Measurements from ENCODE around the gene GDF15.
A peak's percentile ranks its signal among the peaks of the same experiment; 100 is the strongest.

GDF15 gene

DNA sequence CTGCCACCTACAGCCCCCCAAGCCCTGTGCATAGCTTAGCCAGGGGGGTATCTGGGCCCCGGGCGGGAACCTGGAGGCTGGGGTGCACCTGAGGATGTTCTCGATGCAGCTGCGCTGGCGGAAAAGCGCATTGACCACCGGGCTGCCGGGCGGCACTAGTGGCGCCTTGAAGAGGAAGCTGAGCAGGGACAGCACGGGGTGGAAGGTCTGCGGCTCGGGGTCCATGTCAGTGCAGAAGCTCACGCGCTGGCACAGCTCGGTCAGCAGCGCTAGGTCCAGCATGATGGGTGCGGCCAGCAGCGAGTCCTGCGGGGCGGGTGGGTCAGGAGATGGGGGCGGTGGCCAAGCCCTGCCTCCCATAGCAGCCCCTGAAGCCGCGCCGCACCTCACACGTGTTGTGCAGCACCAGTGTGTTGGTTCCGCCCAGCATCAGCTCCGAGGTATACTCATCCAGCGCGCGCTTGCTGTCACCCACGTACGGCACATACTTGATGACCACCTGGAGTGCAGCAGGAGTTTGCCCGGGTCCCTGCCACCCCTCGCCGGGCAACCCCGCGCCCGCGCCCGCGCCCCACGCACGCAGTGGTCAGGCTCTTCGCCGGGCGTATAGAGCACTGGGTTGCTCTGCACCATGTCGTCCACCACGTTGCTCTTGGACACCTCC lies 49.4 kb downstream of the GDF15 start:
- Histone ChIP-seq H3K27ac (peak overlapping the region in 1 of 11 experiments; percentile 5; a peak in 1 of 22 replicates), H3K9me3 (replicated peaks in 1 of 11) (no peaks in the 10 kb centered on the region), H3K4me1 (peaks cover 71 to 88% (median 82%) of the 10 kb centered on the region in 10 experiments), H3K9ac (no peak overlapping the region), H3K27me3 (no peaks in the 10 kb centered on the region), H4K20me1 (peaks cover 26 to 64% (median 45%) of the 10 kb centered on the region in 11 experiments; a peak in 20 of 22 replicates), H3K4me3 (peak overlapping the region in 2 of 10 experiments; percentile 65 to 67; a peak in 1 of 20 replicates), H3K36me3 (peaks cover 0 to 45% (median 19%) of the 10 kb centered on the region in 11 experiments; a peak in 17 of 22 replicates), H3K4me2 (peak overlapping the region; percentile 87 to 99 (median 95); a peak in 21 of 22 replicates)
- no peak for TF ChIP-seq Cebpa-rat (IDR thresholded peaks at IDR 0.05)

- peaks cover 29 to 66% (median 52%) of the 10 kb centered on the region in 11 experiments; a peak in 21 of 22 replicates for H4K20me1 ChIP-seq
- peak overlapping the region in 8 of 11 experiments; percentile 30 to 79 (median 74); a peak in 12 of 22 replicates for H3K27ac ChIP-seq
- peaks cover 64 to 88% (median 79%) of the 10 kb centered on the region in 10 experiments for H3K4me1 ChIP-seq
- H3K4me2 ChIP-seq, result peak overlapping the region; percentile 76 to 99 (median 92)
- no peak for TF ChIP-seq Cebpa-rat (IDR thresholded peaks at IDR 0.05)
- peak overlapping the region in 9 of 10 experiments; percentile 47 to 77 (median 64); a peak in 15 of 20 replicates for H3K4me3 ChIP-seq
- H3K9me3 ChIP-seq (replicated peaks in 1 of 11), result no peaks in the 10 kb centered on the region
- peaks cover 0 to 38% (median 19%) of the 10 kb centered on the region in 11 experiments; a peak in 16 of 22 replicates for H3K36me3 ChIP-seq
- H3K9ac ChIP-seq, result peak overlapping the region in 9 of 11 experiments; percentile 53 to 81 (median 71); a peak in 15 of 22 replicates
- no peaks in the 10 kb centered on the region for H3K27me3 ChIP-seq
Measured at GRCh38 chr19:18435842-18436670, 50.1 kb downstream of the GDF15 start.

DNA sequence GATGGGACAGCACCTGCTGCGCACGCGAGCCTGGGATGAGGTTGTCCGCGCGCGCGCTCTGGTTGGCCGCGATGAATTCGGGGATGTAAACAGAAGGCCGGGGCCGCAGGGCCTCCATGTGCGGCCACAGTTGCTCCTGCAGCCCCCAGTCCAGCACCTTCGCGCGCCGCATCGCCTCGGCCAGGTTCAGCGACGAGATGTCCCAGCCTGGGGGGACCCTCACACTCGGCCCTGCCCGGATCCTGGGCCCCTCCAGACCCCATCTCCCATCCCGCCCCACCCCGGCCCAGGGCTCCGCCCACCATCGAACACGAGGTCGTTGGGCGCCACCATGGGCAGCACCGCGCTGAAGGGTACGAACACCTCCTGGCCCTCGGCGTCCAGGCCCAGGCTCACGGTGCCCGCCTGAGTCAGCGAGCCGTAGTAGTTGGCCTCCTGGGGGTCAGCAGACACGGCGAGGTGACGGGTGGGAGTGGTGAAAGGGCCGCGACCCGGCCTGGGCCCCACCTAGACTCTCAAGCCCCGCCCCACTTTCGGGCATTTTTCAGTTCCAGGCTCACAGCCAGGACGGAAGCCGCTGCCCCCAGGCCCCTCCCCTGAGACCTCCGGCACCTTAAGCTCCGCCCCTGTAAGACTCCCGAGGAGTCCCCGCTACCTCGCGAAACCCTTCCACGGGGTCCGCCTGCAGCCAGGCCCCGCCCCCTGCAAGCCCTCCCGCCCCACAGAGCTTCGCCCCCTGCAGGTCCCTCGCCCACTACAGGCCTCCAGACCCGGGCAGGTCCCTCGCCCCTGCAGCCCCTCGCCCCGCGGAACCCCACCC lies 50.9 kb downstream of the GDF15 start:
- H3K4me3 ChIP-seq, result peak overlapping the region; percentile 47 to 77 (median 64)
- no peaks in the 10 kb centered on the region for H3K27me3 ChIP-seq
- peak overlapping the region; percentile 76 to 99 (median 93) for H3K4me2 ChIP-seq
- H3K36me3 ChIP-seq, result peaks cover 0 to 32% (median 18%) of the 10 kb centered on the region in 11 experiments; a peak in 16 of 22 replicates
- peaks cover 38 to 74% (median 61%) of the 10 kb centered on the region in 11 experiments; a peak in 21 of 22 replicates for H4K20me1 ChIP-seq
- TF ChIP-seq Cebpa-rat (IDR thresholded peaks at IDR 0.05), result no peak
- H3K27ac ChIP-seq, result peak overlapping the region in 9 of 11 experiments; percentile 30 to 79 (median 73); a peak in 16 of 22 replicates
- H3K4me1 ChIP-seq, result peaks cover 58 to 82% (median 74%) of the 10 kb centered on the region in 10 experiments
- no peaks in the 10 kb centered on the region for H3K9me3 ChIP-seq (replicated peaks in 1 of 11)
- H3K9ac ChIP-seq, result peak overlapping the region; percentile 53 to 81 (median 70); a peak in 20 of 22 replicates

DNA sequence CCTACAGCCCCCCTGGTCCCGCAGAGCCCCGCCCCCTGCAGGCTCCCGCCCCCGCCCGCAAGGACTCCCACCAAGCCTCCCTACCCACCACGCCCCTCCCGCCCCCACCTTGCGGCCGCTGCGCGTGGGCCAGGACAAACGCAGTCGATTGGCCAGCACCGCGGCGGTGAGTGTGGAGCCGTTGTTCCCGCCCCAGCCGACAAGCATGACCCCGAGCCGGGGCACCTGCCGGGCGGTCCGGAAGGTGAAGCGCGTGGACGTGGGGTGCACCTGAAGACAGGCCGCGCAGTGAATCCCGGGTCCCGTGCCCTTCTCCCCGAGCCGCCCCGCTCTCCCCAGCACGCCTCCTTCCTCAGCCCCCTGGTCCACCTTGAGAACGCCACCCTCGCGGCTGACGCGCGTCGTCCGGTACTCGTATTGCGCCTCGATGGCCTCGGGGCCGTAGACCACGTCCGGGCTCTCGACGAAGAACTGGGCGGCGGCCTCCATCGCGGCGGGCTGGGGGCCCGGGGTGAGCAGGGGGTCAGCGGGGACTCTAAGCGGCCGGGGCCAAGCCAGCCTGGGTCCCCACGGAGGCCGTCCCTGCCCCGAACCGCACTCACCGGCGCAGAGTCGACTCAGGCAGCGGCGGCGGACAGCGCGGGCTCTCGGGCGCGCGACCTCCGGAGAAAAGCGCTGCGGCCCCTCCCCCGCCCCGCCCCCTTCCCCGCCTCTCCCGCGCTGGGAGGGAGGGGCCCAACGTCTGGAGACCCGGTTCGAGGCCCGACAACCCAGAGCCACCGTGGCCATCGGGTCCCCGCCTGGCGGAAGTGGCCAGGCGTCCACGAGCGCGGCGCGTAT lies 51.8 kb downstream of the GDF15 start, which contains the start of gene ISYNA1:
ISYNA1 (minus strand) TSS at position 643 of the 840 bp plus-strand sequence; CDS start at position 489, 154 bp downstream.
- no peaks in the 10 kb centered on the region for H3K9me3 ChIP-seq (replicated peaks in 1 of 11)
- peak within 1 kb of the TSS; percentile 67 to 86 (median 79) for H3K9ac ChIP-seq
- peak within 1 kb of the TSS; percentile 93 to 99 (median 97) for H3K4me2 ChIP-seq
- H3K4me3 ChIP-seq, result peak within 1 kb of the TSS; percentile 51 to 77 (median 69)
- H4K20me1 ChIP-seq, result peaks cover 42 to 82% (median 61%) of the 10 kb centered on the region in 11 experiments; a peak in 21 of 22 replicates
- H3K27me3 ChIP-seq, result no peaks in the 10 kb centered on the region
- peaks cover 50 to 74% (median 69%) of the 10 kb centered on the region in 10 experiments for H3K4me1 ChIP-seq
- H3K36me3 ChIP-seq, result peaks cover 4 to 32% (median 19%) of the 10 kb centered on the region in 11 experiments; a peak in 18 of 22 replicates
- no peak for TF ChIP-seq Cebpa-rat (IDR thresholded peaks at IDR 0.05)
- H3K27ac ChIP-seq, result peak within 1 kb of the TSS in 10 of 11 experiments; percentile 53 to 79 (median 70); a peak in 20 of 22 replicates

GRCh38 chr19:18438331-18439024 lies 52.5 kb downstream of the GDF15 start:
- peak overlapping the region in 6 of 11 experiments; percentile 13 to 73 (median 50); a peak in 4 of 22 replicates for H3K27ac ChIP-seq
- peak overlapping the region in 10 of 11 experiments; percentile 67 to 86 (median 80); a peak in 18 of 22 replicates for H3K9ac ChIP-seq
- no peaks in the 10 kb centered on the region for H3K27me3 ChIP-seq
- peak overlapping the region; percentile 51 to 77 (median 69); a peak in 16 of 20 replicates for H3K4me3 ChIP-seq
- peaks cover 42 to 89% (median 62%) of the 10 kb centered on the region in 11 experiments; a peak in 21 of 22 replicates for H4K20me1 ChIP-seq
- H3K36me3 ChIP-seq, result peaks cover 11 to 40% (median 25%) of the 10 kb centered on the region in 11 experiments; a peak in 20 of 22 replicates
- H3K4me1 ChIP-seq, result peaks cover 48 to 76% (median 69%) of the 10 kb centered on the region in 10 experiments
- no peak for TF ChIP-seq Cebpa-rat (IDR thresholded peaks at IDR 0.05)
- H3K4me2 ChIP-seq, result peak overlapping the region; percentile 91 to 99 (median 97)
- no peaks in the 10 kb centered on the region for H3K9me3 ChIP-seq (replicated peaks in 1 of 11)

All from BLaER1 treated with 17β-estradiol and CSF1 and Interleukin-3, amounts not matched to agents 10 nM and 100 nM (cell line).